Ammon's horn (tissue), 1 donor: Measurements from ENCODE around the gene C2orf72.
"Not testable (repeated sequence)": the region's sequence is repeated elsewhere in the genome, so short reads cannot be mapped to it uniquely, and the experiment has no call there.

Source experiments
- DNase-seq: peaks from one replicate; pipeline ENCODE4 v3.0.0-alpha.2; 2016; ENCODE audit warnings: low spot score

The C2orf72 gene

DNA sequence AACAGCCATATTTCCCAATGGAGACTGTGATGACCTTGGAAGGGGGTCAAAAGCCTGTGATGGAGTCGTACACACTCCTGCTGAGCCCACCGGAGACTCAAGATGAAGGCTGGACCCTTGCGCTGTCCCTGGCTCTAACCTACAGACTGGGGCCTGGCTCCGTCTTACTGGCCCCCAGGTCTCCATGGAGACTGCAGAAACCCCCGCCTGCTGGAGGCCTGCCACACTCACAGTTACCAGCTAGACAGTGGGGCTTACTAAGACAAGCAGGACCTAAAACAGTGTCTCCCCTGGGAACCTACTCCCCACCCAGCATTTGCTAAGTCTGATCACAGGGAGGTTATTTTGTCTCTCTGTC is 9.6 kb downstream of the C2orf72 start:
- DNase-seq, result no peak

DNA sequence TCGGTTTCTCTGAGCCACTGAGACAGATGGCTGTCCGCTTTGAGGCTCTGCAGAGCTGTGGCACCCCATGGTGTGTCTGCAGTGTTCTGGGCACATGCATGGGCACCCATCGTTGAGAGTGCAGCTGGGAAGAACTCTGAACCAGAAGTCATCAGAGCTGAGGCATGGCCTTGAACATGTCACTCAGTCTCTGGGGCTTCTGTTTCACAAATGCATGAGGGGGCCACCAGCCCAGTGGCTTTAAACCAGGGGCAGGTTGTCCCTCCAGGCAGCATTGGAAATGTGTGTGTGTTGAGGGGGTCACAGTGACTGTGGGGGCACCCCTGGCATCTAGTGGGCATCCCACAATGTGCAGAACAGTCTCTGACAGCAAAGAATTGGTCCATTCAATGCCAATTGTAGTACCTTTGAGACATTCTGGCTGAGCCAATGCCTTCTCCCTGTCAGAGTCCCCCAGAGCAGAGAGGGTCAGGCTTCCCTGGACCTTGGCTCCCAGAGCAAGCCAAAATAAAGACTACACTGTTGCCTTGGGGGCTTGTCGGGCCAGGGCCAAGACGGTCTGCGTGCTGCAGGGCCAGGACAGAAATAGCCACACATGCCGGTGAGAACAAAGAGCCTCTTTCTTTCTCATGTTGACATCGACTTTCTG is 10.1 kb downstream of the C2orf72 start:
- DNase-seq, result peak; percentile 94

DNA sequence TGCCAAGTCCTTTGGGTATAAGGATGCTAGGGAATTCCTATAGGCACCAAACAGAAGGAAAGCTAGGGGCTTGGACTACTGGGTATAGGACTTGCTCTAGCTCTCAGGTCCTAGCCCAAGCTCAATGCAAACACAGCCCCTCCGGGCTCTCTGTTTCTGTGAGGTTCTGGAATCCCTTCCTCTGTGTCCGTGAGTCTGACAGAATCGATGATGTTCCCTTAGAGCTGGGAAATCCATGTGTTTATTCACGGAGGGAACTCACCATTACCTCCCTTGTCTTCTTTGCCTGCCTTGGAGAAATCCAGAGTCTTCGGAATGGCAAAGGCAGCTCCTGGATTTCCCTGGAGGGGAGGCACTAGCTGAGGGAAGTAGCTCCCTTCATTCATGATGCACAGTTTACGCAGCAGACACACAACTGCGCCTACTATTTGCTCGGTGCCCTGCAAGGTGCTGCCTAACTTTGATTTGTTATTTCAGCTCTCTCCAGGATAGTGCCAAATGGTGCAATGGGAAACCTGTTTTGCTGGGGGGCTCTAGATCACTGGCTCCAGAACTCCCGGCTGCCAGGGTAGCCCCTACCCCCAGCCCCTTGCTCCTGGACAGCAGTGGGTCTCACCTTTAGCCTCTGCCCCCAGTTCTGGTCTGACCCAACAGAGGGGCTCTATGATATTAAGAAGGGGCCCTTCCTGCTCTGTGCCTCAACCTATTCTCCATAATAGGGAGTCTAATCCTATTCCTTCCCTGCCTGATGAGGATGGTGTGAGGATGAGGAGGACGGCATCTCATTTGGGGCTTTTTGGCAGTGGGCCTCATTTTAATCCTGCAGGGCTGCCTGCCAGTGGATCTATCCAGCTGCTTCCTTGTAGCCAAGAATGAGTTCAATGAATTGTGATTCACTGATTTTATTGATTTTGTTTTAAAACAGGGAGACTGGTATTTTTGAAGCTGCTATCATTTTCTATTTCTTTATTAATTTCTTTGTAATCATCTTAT is 10.9 kb downstream of the C2orf72 start:
- DNase-seq, result no peak

DNA sequence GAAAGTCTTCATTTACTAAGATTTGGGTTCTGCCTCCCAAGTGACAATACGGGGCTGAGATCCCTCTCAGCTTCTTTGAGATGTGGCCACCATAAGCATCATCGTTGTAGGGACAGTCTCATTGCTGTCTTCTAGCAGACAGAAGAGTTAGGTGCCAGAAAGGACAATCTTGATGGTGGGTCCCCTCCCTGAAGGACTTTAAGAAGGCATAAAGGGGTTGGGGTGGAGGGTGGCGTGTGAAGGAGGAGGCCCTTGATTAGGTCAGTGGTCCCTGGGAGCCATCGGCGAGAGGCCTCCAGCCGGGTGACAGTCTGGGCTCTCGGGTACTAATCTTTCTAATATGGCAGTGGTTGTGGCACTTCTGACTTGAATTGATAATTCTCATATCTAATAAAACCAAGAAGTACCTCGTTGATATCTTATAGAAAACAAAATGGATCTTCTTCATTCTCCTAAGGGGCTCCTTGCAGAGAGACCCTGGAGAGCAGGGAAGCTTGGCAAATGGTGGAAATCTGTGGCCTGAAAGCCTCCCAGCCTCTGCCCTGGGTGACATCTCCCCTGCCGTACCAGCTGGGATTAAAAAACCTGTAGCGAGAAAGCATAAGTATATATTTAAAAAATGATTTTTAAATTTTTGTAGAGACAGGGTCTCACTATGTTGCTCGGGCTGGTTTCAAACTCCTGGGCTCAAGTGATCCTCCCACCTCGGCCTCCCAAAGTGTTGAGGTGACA is 12.1 kb downstream of the C2orf72 start:
- no peak for DNase-seq

DNA sequence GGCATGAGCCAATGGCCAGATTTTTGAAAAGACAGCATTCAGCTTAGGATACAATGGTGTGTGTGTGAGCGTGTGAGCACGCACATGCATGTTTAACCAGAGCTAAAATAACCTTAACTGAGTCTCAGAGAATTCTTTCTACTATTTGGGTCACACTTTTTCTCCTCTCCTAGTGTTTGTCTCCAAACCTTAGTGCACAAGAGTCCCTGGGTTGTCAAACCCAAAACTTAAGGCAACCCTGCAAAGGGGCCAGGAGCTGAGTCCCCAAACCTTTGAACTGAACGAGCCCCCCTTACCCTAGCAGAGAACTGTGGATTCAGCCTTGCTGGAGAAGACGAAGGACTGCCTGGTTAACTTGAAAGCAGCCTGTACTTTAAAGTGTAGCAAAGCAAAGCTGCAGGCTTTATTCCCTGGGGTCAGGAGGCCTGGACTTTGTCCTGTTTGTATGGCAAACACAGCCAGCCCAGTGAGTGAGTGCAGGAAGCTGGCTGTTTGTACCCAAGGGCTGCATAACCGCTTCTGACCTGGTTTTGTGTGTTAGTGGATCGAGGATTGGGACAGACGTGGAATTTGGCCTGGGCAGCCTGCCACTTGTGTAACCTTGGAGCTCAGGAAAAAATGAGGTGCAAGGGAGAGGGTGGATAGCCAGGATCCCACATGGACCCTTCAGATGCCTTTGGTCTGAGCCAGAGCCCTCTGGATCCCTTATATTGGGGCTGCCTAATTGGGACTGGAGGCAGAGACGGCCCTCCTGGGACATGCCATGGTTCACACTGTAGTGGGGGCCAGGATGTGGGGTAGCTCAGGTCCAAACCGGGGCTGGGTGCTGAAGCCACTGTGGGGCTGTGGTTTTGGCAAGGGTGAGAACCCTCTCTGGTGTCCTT is 12.9 kb downstream of the C2orf72 start:
- peak; percentile 76 for DNase-seq

DNA sequence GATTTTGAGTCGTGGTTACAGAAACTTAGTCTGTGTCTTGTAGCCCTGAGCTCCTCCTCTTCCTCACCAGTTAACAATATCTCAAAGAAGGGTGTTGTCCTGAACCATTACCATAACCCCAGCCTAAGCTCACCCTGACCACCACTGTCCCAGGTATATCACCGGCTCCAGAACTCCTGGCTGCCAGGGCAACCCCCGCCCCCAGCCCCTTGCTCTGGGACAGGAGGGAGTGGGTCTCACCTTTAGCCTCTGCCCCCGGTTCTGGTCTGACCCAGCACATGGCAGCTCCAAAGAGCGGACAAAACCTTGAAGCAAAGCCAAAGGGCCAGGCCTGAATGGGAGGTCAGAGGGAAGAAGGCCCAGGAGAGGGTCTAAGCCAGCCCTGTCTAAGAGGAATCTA is 13.8 kb downstream of the C2orf72 start:
- DNase-seq, result no peak

DNA sequence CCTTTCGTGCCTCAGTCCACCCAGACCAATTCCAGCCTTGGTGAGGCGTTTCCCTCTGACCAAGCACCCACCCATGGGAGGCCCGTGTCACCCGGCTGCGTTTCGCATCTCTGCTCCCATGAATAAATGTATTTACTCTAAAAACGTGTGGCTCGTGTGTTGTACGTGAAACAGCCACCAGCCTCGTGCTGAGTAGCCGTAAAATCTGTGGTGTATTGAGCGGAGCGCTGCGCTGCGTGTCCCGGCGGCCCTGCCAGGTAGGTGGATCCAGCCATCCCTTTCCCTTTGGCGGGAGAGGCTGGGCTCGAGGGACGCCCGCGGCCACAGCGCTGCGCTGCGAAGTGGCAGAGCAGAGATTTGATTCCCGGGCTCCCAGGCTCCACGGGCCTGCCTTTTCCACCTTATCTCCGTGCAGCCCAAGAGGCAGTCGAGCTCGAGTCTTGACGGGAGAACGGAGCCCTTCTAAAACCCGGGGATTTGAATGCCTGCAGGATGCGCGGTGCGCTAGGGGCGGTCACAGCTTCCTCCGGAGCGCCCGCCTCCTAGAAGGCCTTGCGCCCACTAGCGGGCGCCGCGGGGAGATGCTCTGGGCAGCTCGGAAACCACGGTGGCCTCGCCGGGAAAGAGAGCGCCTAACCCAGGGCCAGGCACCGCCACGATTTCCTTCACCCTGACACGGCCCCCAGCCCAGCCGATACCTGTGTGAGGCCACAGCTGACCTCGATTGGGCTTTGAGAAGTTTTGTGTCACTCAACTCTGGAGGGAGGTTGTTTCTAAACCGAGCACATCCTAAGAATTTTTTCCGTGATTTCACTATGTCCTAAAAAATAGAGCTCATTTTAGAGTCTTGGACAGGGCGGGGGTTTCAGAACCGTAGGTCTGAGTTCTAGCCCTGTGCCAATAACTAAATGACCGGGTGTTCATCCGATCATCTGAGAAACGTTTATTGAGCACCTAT is 15.4 kb downstream of the C2orf72 start:
- DNase-seq, result peak; percentile 91

DNA sequence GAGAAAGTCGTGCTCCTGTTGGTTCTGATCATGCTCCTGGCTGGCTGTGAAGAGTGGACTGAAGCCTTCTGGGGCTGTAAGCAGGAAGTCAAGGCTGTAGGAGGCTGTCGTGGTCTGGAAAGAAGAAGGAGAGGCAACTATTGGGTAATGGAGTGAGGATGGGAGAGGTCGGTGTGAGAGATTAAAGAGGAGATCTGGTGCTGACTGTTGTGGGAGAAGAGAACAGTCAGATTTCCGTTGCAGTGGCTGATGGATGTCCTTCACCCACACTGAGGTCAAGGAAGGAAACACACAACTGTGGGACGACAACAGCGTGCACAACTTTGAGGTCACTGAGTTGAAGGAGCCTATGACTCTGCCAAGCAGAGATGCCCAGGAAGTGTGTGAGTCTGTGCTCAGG is 16.5 kb downstream of the C2orf72 start:
- DNase-seq, result no peak

DNA sequence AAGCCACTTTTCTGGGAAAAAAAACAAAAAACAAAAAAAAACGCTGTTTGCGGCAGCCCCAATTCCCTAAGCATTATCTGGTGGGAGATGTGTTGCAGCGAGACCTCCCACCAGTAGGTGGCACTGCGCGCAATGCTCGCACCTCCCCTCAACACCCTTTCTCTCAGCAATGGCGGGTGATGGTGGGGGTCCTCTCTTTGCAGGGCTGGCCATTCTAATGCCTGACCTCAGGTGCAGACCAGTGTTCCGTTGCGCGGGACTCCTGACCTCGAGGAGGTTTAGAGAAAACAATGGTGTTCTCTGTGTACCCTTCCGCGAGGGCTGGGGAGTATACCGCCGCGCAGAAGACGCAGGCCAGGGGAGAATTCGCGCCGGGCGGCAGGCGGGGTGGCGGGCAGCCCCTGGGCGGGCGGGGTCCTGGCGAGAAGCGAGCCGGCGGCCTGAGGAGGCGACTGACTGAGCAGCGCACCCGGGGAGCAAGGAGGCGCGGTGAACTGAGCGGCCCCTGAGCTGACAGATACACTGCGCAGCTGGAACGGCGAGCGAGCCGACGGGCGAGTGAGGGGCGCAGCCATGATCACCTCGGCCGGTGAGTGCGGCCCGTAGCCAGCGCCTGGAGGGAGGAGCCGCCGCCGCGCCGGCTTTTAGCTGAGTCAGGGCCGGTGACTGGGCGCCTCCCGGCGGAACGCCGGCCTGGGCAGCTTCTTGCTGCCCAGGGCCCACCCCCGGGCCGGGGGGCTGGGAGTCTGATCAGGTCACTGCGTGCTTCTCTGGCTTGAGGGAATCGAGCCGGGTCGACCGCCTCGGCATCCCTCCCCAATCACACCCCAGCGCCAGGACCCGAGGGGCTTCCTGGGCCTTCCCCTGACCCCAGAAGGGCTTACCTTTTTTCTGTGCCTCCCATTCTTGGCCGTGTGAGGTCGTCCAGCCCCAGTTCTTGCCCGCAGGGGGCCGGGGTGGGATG is 19.4 kb downstream of the C2orf72 start, which contains the start of gene PSMD1:
Gene PSMD1 (plus strand): TSS at position 415 of the 964 bp plus-strand sequence. CDS start 159 bp downstream, at position 574.
- peak; percentile 95 for DNase-seq

DNA sequence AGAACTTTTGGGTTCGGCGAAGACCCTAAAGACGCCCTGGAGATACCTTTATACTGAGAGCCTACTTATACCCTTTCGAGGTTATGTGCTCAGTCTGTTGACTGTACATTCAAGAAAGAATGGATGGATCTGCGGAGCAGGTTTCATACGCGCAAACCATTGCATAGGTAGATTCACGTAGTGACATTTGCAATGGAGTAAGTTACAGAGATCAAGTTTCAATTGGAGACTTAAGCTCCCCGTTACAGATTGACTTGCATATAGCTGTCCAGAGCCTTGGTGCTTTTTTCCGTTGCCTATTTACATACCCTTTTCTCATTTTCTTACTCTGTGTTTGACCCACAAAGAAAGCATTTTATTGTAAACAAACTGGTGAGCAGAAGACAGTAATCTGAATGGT is 20.3 kb downstream of the C2orf72 start:
- no peak for DNase-seq

DNA sequence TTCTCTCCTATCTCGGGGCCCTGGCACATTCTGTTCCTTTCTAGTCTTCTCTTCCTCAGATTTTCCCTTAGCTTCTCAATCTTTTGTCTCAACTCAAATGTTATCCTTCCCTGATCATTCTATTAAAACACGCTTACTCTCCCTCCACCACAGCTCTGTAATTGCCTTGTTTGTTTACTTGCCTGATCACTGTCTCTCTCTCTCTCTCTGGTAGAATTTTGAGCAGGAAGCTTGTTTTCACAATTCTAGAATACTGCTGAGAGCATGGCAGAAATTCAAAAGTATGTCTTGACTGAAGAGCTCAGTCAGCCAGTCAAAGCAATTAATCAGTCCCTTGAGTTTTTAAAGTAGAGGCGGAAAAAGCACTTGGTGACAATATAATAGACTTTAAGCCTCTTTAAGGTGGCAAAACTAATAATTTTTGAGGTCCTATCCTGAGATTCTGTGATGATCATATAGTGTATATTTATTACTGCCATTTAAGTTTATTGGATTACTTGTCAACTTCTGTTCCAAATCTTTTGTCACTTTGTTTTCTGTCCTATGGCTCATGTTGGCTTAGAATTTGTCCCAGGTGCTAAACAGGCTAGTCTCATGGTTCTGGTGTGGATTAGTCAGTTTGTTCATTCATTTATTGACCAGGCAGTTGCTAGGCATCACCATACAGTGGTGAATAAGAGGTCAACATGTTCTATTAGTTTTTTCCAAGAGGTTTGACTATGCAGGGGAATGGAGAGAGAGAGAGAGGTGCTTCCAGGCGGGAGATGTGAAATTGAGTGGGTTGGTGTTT is 21.6 kb downstream of the C2orf72 start:
- no peak for DNase-seq

DNA sequence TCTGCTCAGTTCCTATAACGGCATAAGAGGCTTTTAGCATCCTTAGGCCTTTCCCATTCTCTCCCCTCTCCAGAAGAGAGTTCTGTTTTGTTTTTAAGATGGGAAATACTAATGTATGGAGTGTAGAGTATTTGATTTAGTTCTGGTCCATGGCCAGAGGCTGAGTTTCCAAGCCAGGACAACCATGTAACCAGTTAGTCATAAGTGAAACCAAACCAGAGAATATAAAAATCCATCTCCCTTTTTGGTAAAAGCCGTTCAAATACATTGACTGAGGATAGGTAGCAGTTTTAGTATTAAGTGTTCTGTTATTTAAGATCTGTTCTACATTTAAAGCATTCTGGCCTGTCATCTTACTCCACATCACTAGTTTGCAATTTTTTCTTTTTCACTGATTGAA is 22.4 kb downstream of the C2orf72 start:
- DNase-seq, result no peak

DNA sequence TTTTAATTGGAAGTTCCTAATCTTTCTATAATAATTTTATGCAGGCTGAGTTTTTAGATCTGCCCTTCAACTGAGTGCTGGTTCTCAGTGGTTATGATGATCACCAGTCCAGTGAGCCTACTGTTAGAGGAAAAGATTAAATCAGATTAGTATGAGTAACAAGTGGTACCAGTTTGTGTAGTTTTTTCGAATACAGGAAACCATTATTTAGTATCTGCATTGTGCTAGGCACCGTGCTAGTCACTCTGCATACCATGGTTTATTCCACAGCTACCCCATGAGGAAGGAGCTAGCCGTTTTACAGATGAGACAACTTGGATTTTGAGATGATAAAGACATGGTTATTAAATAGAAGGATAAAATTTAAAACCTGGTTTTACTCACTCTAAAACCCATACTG is 25.5 kb downstream of the C2orf72 start:
- no peak for DNase-seq

DNA sequence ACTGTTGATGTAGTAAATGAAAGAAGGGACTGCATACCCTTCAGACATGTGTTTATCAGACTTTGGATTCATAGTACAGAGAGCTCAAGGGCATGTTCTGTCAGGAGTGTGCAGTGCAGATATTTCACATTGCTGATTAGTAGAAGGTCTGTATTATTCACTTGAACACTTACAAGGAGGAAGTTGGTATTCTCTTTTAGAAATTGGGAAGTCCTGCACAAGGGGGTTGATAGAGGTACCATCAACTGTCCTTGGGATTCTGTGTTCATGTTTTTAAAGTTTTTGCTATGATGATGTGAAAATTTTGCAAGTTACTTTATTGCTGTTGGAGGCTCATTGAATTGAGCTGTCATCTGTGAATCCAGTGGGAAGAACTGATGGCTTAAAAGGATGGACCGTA is 26.0 kb downstream of the C2orf72 start:
- DNase-seq, result no peak

DNA sequence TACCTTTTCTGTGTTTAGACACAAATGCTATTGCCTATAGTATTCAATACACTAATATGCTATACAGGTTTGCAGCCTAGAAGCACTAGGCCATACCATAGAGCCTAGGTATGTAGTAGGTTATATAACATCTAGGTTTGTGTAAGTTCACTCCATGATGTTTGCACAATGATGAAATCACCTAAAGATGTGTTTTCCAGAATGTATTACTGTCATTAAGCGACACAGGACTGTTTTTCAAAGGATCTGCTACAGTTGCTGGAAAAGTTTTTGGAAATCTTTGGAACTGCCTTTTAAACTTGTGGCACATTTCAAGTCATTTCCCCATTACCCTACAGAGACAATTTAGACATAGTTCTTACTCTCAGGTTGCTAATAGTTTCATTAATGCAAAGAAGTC is 28.6 kb downstream of the C2orf72 start:
- no peak for DNase-seq

DNA sequence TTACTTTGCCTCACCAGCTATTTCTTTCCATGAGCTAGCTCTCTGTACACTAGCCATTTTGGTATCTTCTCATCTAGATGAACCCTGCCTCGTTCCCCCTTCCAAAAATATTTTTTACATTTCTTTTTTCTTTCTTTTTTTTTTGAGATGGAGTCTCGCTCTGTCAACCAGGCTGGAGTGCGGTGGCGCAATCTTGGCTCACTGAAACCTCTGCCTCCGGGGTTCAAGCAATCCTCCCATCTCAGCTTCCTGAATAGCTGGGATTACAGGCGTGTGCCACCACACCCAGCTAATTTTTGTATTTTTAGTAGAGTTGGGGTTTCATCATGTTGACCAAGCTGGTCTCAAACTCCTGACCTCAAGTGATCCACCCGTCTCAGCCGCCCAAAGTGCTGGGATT is 30.2 kb downstream of the C2orf72 start:
- not testable (repeated sequence) for DNase-seq

DNA sequence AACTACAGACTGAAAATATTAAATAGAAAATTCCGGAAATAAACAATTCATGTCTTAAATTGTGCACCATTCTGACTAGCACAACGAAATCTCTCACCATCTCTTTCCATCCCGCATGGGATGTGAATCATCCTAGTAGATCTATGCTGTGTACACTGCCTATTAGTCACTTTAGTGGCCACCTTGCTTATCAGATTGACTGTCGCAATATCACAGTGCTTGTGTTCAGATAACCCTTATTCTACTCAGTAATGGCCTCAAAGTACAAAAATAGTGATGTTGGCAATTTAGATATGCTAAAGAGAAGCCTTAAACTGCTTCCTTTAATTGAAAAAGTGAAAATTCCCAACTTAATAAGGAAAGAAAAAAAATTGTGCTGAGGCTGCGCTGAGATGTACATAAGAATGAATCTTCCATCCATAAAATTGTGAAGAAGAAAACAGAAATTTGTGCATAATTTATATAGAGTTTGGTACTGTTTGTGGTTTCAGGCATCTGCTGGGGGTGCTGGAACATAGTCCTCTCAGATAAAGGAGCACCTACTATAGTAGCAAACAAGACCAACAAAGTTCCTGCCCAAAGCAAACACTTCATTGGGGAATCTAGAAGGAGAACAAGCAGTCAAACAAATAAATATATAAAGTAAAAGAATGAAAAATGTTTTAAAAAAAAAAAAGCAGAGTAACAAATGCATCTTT is 31.4 kb downstream of the C2orf72 start:
- DNase-seq, result no peak
